WERI-Rb-1 (cell line): ENCODE data around the gene CCDC9B.

Source experiments
- DNase-seq: peaks from one replicate; pipeline ENCODE4 v3.0.0-alpha.2; 2020
- H3K27ac ChIP-seq: fragments of 250-450 bp; sonication (Bioruptor Pico); 2 replicates; pipeline ENCODE4 v1.5.1; 2020; ENCODE audit warnings: mild to moderate bottlenecking, moderate library complexity
- H3K27me3 ChIP-seq: fragments of 250-450 bp; sonication (Bioruptor Pico); 2 replicates; pipeline ENCODE4 v1.5.1; 2021; ENCODE audit warnings: mild to moderate bottlenecking, low read depth, moderate library complexity; ENCODE audit not compliant: insufficient read depth, severe bottlenecking
- H3K36me3 ChIP-seq: fragments of 250-450 bp; sonication (Bioruptor Pico); 2 replicates; pipeline ENCODE4 v1.5.1; 2020; ENCODE audit warnings: mild to moderate bottlenecking, moderate library complexity
- H3K4me3 ChIP-seq: 2 replicates; pipeline ENCODE4 v1.5.1; 2011; ENCODE audit warnings: low read depth, mild to moderate bottlenecking, control low read depth, low read length
- H3K9me3 ChIP-seq: fragments of 250-450 bp; sonication (Bioruptor Pico); 2 replicates; pipeline ENCODE4 v1.5.1; 2021; ENCODE audit warnings: mild to moderate bottlenecking, moderate library complexity; ENCODE audit not compliant: severe bottlenecking
- TF ChIP-seq, protein P1 (sequence below): IDR thresholded peaks from 2 replicates; pipeline ENCODE4 v1.5.1; 2011; ENCODE audit warnings: low read depth, mild to moderate bottlenecking, control low read depth, inconsistent platforms, low read length

Gene CCDC9B

GRCh38 chr15:40340740-40341400 lies at the start of gene CCDC9B:
CCDC9B (minus strand) TSS chr15:40340939; CDS start chr15:40340819, 120 bp downstream.
- TF ChIP-seq, protein P1, sequence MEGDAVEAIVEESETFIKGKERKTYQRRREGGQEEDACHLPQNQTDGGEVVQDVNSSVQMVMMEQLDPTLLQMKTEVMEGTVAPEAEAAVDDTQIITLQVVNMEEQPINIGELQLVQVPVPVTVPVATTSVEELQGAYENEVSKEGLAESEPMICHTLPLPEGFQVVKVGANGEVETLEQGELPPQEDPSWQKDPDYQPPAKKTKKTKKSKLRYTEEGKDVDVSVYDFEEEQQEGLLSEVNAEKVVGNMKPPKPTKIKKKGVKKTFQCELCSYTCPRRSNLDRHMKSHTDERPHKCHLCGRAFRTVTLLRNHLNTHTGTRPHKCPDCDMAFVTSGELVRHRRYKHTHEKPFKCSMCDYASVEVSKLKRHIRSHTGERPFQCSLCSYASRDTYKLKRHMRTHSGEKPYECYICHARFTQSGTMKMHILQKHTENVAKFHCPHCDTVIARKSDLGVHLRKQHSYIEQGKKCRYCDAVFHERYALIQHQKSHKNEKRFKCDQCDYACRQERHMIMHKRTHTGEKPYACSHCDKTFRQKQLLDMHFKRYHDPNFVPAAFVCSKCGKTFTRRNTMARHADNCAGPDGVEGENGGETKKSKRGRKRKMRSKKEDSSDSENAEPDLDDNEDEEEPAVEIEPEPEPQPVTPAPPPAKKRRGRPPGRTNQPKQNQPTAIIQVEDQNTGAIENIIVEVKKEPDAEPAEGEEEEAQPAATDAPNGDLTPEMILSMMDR, result no peak
- H3K9me3 ChIP-seq, result no peaks in the 10 kb centered on the region
- no peak within 1 kb of the TSS for H3K4me3 ChIP-seq
- peak within 1 kb of the TSS; percentile 67 for H3K27ac ChIP-seq
- DNase-seq, result no peak
- no peaks in the 10 kb centered on the region for H3K27me3 ChIP-seq
- H3K36me3 ChIP-seq, result no peaks in the 10 kb centered on the region

DNA sequence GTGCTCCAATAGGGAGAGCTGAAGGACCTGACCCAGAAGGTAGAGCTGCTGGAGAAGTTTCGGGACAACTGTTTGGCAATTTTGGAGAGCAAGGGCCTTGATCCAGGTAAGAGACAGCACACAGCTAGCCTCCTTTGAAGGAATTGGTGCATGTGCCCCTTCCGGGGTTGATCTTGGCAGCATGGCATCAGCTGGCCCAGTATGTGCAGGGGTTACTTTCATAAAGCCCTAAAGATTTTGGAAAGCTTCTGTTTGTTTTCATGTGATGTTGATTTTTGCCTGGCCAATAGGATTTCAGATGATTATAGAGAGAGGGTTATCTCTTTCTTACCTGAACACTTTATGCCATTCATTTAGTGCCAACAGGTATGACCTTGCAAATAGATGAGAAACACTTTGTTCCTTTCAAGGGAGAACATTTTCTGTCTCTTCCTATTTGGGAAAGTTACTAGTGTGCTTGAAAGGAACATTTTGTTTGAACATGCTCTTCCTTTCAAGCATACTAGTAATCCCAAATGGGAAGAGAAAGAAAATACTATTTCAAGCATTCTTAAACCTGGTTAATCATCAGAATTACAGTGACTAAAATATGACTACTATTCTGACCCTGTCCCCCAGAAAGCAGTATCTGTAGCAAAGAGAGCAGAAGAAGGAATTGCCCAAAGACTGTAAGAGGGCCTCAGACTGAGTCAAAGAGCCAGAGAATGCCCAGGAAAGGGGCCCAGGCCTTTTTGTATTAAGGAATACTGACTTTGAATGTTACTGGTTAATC lies 49.3 kb upstream of the CCDC9B start:
- Histone ChIP-seq H3K27ac (no peak overlapping the region), H3K4me3 (no peak overlapping the region), H3K27me3 (no peaks in the 10 kb centered on the region), H3K9me3 (no peaks in the 10 kb centered on the region), H3K36me3 (peaks cover 93% of the 10 kb centered on the region)
- TF ChIP-seq, protein P1, result no peak
- DNase-seq, result no peak

DNA sequence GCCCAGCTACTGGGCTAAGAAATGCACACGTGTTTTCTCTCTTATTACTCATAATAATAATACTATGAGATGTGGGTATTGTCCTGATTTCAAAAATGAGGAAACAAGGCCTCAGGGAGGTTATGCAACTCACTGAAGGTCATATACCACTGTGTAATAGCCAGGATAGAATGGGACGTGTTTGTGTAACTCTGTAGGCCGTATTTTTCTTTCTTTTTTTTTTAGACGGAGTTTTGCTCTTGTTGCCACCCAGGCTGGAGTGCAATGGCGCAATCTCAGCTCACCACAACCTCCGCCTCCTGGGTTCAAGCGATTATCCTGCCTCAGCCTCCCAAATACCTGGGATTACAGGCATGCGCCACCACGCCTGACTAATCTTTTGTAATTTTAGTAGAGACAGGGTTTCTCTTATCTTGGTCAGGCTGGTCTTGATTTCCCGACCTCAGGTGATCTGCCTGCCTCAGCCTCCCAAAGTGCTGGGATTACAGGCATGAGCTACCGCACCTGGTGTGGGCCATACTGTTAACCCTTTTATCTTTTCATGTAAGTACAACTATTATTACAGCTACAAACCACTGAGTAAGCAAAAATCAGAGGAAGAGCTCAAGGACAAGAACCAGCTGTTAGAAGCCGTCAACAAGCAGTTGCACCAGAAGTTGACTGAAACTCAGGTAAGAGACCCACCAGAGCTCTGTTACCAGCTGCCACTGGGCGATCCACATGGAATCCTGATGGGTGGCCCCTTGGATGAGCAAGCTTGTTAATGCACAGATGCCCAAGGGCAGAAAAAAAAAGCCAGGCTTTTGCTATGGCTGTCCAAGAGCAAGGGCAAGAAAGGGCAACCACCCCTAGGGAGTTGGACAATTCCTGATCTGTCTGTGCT lies 48.4 kb upstream of the CCDC9B start:
- H3K9me3 ChIP-seq, result no peaks in the 10 kb centered on the region
- H3K27me3 ChIP-seq, result no peaks in the 10 kb centered on the region
- TF ChIP-seq, protein P1, result no peak
- no peak overlapping the region for H3K27ac ChIP-seq
- H3K4me3 ChIP-seq, result no peak overlapping the region
- H3K36me3 ChIP-seq, result peaks cover 98% of the 10 kb centered on the region
- DNase-seq, result no peak

GRCh38 chr15:40386480-40386879 lies 45.7 kb upstream of the CCDC9B start:
- no peak for DNase-seq
- Histone ChIP-seq H3K27me3 (no peaks in the 10 kb centered on the region), H3K27ac (no peak overlapping the region), H3K9me3 (no peaks in the 10 kb centered on the region), H3K4me3 (no peak overlapping the region), H3K36me3 (peaks cover 71% of the 10 kb centered on the region)
- TF ChIP-seq, protein P1, result no peak

- peaks cover 35% of the 10 kb centered on the region for H3K36me3 ChIP-seq
- TF ChIP-seq, protein P1, result no peak
- H3K27ac ChIP-seq, result peak within 1 kb of the TSS; percentile 88
- no peaks in the 10 kb centered on the region for H3K9me3 ChIP-seq
- no peaks in the 10 kb centered on the region for H3K27me3 ChIP-seq
- peak within 1 kb of the TSS; percentile 71 for H3K4me3 ChIP-seq
- peak; percentile 94 for DNase-seq
Observed at GRCh38 chr15:40382580-40383456, 42.1 kb upstream of the CCDC9B start, which contains the start of gene KNSTRN. KNSTRN (plus strand) TSS chr15:40382721; CDS start chr15:40382836, 115 bp downstream.
